Adipose tissue (tissue), 3 donors: ENCODE data around the gene SYN1. TPM values are rescaled to one million over a fixed set of nuclear protein-coding genes. Genes with fewer than 3 reads are reported as not detected.
"Not testable (repeated sequence)": the region's sequence is repeated elsewhere in the genome, so short reads cannot be mapped to it uniquely, and the experiment has no call there.

ENCODE experiments used
- H3K27ac ChIP-seq: one replicate; pipeline ENCODE4 v1.5.1; 2013; ENCODE audit warnings: low read depth, low read length
- WGBS, 3 donors: extraction: QIAGEN DNeasy Blood & Tissue Kit; methylation state at CpG; one replicate each; pipeline ENCODE4 v1.1.7; 2013; 5-methylcytosine and 5-hydroxymethylcytosine counted together
- polyA plus RNA-seq, 3 donors: library from polyadenylated mRNA; stranded (reverse); fragments of 200-250 nt; gene quantifications; one replicate each; pipeline ENCODE4 v1.2.3, GENCODE V29; 2013
- donor health status: healthy with polysubstance abuse.
- donor health status: Bipolar disorder and iron deficiency.
- donor health status: healthy.

The SYN1 gene
- 1 to 10 TPM in 2 of 3 donors, under 1 TPM in 1; 0.69 to 3.0 (median 1.4) TPM for polyA plus RNA-seq

DNA sequence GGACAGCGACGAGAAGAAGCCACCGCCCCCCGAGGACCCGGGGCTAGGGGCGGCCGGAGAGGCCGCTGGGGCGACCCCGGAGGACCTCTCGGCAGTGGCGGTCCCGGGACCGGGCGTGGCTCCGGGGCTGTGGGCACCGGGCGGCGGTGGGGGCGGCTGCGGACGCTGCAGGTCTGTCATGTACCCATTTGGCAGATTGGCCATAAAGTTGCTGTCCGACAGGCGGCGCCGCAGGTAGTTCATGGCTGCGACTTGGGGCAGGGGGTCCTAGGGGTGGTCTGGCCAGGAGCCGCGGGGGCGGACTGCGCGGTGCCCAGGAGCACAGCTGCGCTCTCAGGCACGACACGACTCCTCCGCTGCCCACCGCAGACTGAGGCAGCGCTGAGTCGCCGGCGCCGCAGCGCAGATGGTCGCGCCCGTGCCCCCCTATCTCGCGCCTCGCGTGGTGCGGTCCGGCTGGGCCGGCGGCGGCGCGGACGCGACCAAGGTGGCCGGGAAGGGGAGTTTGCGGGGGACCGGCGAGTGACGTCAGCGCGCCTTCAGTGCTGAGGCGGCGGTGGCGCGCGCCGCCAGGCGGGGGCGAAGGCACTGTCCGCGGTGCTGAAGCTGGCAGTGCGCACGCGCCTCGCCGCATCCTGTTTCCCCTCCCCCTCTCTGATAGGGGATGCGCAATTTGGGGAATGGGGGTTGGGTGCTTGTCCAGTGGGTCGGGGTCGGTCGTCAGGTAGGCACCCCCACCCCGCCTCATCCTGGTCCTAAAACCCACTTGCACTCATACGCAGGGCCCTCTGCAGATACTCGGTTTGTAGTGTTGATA, at the start of gene SYN1:
Gene SYN1, minus strand, starts transcription at position 372 of the 817 bp plus-strand sequence. Its CDS starts 129 bp downstream, at position 243.
- H3K27ac ChIP-seq: no peak within 1 kb of the TSS
- 2 to 33% (median 3%) methylated on average over 19 to 88 of the region's 88 CpGs for WGBS, 3 donors

DNA sequence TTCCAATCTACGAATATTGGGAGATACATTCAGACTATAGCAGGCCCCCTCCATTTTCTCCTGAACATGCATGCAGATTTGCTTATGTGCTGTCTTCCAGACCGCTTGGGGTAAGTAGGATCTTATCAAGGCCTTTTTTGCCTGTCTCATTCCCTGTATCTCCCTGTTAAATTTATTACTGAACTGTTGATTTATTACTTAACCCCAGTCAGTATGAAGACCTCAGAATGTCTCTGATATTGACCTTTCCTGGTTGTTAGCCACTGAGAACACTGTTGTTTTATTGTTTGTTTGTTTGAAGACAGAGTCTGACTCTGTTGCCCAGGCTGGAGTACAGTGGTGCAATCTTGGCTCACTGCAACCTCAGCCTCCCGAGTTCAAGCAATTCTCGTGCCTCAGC, 46.1 kb upstream of the SYN1 start:
- 70 to 92% (median 91%) methylated on average over 4 of the region's 4 CpGs for WGBS, 3 donors

DNA sequence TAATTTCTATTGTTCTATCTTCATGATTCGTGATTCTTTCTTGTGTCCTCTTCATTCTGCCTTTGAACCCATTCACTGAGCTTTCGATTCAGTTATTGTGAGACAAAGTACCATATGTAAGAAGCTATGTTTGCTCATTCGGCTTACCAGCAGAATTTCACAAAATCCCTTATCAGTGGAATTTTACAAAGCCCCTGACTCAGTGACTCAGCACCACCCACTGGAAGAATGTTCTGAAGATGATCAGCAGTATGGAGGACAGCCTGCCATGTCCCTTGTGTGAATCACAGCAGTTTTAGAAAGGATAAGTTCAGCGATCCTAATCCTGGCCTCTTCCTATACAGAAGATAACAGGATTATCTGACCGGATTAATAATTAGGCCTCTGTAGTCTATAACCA, 45.1 kb upstream of the SYN1 start:
- WGBS, 3 donors: 75 to 86% (median 80%) methylated on average over 5 of the region's 5 CpGs
- no peak overlapping the region for H3K27ac ChIP-seq

More for the DNA sequence above, 46.1 kb upstream of the SYN1 start:
- not testable (repeated sequence) for H3K27ac ChIP-seq

DNA sequence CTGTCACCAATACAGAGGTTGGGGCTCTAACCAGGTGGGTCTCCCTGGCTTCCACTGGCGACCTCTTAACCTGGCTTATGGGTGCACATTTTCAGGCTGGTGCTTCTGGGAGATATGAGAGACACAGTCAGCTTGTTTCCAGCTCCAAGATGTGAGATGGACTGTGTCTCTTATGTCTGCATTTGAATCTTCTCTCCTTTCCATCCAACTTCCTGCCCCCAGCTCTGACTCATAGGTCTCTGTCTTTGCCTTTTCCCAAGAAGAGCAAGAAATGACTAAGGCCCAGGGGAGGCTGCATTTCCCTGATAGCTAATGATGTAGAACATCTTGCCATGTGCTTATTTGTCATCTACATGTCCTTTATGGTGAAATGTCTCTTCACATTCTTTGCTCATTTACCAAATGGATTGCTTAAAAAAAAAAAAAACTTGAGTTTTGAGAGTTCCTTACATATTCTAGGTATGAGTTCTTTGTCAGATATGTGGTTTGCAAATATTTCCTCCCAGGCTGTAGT, 42.5 kb upstream of the SYN1 start:
- no peak overlapping the region for H3K27ac ChIP-seq
- WGBS, 3 donors: 42 to 86% (median 62%) methylated on average over 1 of the region's 1 CpG

DNA sequence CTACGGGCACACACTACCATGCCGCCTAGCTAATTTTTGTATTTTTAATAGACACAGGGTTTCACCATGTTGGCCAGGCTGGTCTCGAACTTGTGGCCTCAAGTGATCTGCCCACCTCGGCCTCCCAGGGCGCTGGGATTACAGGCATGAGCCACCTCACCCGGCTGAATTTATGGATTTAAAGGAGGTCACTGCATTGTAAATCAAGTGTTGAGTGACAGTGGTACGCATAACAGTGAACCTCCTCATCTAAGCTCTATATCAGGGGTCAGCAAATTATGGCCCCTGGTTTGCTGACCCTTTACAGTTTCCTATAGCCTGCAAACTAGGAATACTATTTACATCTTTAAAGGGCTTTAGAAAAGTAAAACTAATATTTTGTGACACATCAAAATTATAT, 41.9 kb upstream of the SYN1 start:
- no peak overlapping the region for H3K27ac ChIP-seq
- 84 to 93% (median 85%) methylated on average over 7 of the region's 7 CpGs for WGBS, 3 donors

DNA sequence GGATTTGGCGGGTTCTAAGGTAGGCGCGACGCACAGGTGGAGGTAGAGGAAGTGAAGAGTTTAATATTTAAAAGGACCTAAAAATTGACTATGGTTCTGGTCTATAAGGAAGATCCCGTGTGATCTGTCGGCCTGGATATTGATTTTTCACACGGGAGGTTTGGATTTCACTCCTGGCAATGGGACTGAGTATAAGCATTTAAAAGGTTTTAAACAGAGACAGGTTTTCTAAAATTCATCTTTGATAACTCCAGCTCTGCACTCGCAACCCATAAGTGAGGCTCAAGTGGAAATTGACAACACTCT, 39.7 kb upstream of the SYN1 start:
- 11 to 45% (median 26%) methylated on average over 8 of the region's 8 CpGs for WGBS, 3 donors
- H3K27ac ChIP-seq: no peak overlapping the region

DNA sequence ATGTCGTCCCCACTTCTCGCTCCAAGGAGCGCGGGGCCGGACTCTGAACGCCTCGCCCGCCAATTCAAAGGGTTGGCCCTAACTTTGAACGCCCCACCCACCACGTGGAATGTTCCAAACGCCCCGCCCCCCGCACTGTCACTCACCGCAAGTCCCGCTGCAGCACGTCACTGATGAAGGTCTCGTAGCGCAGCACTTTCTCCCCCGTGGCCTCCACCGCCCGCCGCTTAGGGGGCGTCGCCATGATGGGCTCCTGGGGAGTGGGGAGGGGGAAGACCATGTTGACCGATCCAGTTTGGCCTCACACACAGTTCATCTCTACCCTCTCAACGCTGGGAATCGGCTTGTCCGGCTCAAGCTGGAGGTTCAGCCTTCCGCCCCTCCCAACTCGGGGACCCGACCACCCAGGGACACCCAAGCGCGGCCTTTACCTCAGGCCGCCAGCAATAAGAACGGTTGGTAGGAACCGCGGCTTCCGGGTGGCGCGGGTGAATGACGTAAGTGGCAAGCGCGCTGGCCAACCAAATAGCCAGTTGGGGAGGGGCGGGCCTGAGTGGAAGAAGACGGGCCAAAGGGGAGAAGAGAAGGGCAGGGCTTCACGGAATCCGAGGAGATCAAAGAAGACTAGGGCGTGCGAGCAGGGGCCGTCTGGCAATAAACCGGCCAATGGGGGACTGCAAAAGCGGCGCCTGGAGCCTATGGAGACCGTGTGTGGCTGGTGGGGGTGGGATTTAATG, 39.2 kb upstream of the SYN1 start, which contains the start of gene UXT:
Gene UXT, minus strand, starts transcription at position 497 of the 737 bp plus-strand sequence. Its CDS starts 253 bp downstream, at position 244.
- WGBS, 3 donors: 0 to 30% (median 0%) methylated on average over 44 to 54 of the region's 54 CpGs
- peak within 1 kb of the TSS; percentile 88 for H3K27ac ChIP-seq

DNA sequence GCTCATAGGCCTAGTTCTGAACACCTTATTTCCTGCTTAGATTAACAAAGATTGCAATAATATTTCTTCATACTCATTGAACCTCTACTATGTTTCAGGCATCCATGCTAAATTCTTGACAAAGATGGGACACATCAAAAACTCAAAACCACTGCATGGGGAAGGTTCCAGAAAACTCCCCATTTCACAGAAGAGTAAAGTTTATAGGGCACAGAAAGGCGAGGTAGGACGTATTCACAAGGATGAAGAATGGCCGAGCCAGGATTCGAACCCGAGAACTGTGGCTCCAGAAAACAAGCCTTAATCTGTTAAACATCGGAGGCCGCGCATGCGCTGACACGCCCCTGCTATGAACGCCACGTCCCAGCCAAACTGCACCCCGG, 38.6 kb upstream of the SYN1 start:
- 1 to 52% (median 3%) methylated on average over 12 to 13 of the region's 13 CpGs for WGBS, 3 donors
- no peak overlapping the region for H3K27ac ChIP-seq

DNA sequence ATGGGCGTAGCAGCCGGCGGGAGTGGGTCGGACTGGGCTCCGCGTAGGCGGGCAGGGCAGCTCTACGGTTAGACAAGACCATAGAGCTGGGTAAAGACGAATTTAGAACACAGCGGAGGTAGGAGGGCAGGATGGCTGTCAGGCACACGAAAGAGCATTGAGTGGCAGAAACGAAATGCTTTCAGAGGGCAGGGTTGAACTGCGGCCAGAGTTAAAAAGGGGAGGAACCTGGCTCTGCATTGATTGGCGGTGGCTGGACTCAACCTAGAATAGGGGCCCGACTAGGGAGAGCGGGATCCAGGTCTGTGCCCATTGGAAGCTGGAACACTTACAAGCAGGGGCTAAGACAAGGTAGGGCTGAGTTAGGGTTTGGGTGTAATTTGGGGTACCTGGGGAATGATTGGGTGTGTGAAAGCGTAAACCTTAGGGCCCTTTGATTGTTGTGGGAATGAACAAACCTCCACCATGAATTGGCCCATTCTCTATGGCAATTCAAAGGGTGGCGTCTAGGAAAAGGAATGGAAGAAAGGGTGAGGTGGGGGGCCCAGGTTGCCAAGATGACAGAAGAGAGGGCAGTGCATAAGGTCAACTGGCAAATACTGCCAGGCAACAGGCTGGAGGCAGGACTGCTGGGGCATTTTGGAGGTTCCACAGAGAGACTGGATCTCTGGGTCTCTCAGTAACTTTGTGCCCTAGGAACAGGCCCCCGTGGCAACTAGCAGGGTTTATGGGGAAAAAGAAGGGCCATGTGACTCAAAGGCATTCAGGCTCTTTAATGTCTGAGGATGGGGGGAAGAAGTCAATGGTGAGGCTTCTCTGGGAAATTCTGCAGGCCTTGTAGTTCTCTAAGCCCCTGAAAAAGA, 31.6 kb upstream of the SYN1 start:
- H3K27ac ChIP-seq: no peak overlapping the region
- 11 to 45% (median 16%) methylated on average over 19 of the region's 19 CpGs for WGBS, 3 donors

DNA sequence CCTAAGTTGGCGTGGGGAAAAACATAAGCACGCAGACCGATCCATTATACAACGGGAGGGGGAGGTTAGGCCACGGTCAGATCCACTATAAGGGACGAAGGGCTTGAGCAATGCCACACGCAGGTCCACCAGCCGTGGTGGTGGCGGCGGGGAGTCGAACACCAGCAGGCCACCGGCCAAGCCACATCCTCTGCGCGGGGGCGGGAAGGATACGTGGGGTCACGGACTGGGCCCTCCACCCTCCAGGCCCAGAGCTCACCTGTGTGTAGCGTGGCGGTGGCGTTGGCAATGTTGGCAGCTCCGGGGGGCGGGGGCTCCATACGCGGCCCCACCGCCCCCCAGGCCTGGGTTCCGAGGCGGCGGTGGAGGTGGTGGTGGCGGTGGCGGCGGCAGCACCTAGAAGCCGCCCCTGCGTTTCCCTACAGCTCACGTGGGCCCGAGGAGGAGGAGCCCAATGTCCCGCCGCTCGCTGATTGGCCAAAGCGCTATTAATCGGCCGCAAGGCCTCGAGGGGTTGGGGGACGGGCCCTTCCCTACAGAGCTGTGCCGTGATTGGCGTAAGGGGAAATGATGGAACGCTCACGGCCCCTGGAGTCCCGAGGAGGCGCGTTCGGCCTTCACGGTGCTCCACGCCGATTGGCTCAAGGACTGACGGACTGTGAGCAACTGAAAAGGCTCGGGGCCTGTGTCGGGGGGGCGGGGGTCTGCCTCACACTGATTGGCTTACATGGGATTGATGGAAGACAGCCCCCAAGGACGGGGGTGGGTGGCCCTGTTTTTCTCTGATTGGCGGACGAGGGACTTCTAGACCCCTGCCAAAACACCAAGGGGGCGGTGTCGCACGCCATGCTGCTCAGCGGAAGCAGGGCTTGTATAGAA, 30.7 kb upstream of the SYN1 start, which contains the start of gene ELK1:
Gene ELK1, minus strand, starts transcription at position 400 of the 879 bp plus-strand sequence. CDS start 9,122 bp downstream, outside the sequence.
- H3K27ac ChIP-seq: no peak within 1 kb of the TSS
- 0 to 38% (median 1%) methylated on average over 27 to 64 of the region's 65 CpGs for WGBS, 3 donors

DNA sequence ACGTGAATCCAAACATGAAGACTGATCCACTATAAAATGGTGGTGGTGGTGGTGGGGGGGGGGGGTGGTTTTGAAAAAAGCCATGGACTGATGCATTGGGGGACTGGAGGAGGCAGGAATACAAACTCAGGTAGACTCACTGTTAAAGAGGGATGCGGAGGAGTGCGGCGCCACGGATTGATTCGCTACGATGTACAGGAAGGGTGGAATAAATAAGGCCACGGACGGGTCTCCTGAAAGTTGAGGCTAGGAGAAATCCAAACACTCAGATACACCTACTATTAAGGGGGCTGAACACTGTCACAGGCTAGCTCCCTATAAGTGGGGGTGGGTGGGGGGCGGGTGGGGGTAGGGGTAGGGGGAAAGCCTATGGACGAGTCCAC, 30.1 kb upstream of the SYN1 start:
- no peak overlapping the region for H3K27ac ChIP-seq
- 1 to 36% (median 5%) methylated on average over 8 to 11 of the region's 11 CpGs for WGBS, 3 donors

DNA sequence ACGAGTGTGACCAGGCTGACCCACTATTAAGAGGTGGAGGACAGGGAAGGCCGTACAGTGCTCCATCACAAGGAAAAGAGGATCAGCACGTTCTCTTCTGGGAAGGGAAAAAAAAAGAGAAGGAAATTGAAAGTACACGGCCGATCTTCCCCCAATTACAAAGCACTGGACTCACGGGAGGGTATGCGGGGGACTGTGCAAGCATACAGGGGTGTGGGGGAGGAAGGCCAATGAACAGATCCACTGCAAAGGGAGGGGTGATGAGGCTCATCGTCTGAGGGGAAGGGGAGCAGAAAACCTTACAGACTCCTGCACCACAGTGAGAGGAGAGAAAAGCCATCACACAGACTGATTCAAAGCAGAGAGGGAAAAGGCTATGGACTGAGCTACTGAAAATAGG, 29.6 kb upstream of the SYN1 start:
- WGBS, 3 donors: 10 to 47% (median 25%) methylated on average over 8 of the region's 8 CpGs
- no peak overlapping the region for H3K27ac ChIP-seq

DNA sequence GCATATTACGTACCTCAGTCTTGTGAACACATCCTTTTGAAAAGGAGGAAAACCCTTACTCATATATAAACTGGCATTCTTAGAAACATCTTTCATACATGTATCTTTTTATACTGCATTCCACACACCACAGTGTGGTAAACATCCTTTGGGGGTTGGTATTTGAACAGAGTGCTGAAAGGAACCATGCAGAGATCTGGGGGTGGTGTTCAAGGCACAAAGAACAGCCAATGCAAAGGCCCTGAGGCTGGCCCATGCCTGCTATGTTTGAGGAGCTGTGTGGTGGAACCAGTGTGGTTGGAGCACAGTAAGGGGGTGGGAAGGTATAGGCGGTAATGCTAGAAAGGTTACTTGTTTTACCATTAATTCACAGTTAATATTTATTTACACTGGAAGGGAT, 28.7 kb upstream of the SYN1 start:
- H3K27ac ChIP-seq: no peak overlapping the region
- 74 to 90% (median 84%) methylated on average over 2 of the region's 2 CpGs for WGBS, 3 donors

DNA sequence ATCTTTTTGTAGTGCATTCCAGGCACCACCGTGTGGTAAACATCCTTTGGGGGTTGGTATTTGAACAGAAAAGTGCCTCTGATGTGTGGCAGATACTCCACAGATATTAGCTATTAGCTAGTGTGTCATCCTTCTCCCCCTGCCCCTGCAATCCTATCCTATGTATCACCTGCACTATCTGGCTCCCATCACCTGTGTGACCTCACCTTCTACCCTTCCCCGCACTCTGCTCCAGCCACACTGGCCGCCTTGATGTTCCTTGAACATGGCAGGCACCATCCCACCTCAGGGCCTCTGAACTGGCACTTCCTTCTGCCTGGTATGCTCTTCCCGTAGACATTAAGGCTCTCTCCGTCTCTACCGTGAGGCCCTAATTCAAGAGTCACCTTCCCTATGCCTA, 27.0 kb upstream of the SYN1 start:
- WGBS, 3 donors: 76 to 89% (median 80%) methylated on average over 6 of the region's 6 CpGs
- no peak overlapping the region for H3K27ac ChIP-seq

DNA sequence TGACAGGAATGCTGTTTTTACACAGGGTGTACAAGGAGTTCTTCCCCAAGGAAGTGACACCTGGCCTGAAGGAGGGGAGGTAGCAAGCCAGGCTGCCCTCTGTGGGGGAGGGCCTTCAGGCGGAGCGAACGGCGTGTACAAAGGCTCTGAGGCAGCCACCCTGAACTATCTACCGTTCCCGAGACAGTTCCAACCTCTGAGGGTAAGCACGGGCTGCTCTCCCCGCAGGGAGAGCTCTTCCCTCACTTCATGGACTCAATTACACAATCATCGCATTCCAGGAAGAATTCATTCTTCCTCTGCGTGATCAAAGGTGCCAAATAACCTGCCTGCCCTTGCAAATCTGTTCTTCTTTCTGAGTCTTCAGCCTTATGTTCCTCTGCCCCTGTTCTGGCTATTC, 25.9 kb upstream of the SYN1 start:
- no peak overlapping the region for H3K27ac ChIP-seq
- WGBS, 3 donors: 61 to 79% (median 77%) methylated on average over 10 of the region's 10 CpGs

DNA sequence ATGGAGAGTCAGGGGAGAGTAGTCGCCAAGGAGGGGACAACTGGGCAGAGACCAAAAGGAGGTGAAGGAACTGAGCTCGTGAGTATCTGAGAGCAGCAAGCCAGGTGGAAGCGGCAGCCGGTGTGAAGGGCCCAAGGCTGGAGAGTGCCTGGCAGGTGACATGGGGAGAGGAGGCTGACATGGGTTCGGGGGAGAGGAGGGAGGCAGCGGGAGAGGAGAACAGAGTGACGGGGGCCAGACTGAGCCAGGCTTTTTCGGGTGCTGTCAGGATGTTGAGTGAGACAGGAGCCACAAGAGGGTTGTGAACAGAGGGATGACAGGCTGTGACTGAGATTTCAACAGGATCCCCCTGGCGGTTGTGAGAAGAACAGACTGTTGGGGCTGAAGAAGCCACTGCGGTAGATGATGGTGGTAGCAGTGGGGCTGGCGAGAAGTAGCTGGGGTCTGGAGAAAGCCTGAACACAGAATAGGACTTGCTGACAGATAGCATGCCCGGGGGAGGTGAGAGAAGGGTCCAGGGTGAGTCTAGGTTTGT, 25.0 kb upstream of the SYN1 start:
- 57 to 78% (median 58%) methylated on average over 10 to 12 of the region's 12 CpGs for WGBS, 3 donors
- no peak overlapping the region for H3K27ac ChIP-seq

DNA sequence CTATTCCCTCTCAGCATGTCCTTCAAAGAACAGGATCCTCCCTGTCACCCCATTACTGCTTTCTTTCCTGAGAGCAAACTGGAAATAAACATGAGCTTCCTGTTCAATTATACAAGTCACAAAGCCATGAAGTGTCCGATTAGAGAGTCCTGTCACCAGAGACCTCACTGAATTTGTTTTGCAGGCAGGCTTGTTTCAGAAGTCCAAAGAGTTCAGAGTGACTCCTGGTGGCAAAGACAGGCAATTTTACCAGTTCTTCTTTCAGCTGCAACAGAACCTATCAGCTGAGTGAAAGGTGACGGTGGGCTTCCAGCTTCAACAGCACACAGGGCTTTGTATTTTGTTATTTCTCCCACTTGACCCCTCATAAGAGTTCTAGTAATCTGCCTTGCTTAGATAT, 24.3 kb upstream of the SYN1 start:
- no peak overlapping the region for H3K27ac ChIP-seq
- WGBS, 3 donors: 26 to 38% (median 27%) methylated on average over 2 of the region's 2 CpGs
